CD8-positive, alpha-beta memory T cell (primary cell): Measurements from ENCODE around the gene RASL10A. TPM values are rescaled to one million over a fixed set of nuclear protein-coding genes. Genes with fewer than 3 reads are reported as not detected.

Experiments
- CTCF ChIA-PET: fragments of 350-600 bp; sonication (Branson Sonifier 250); formaldehyde crosslinking; loops from one replicate; lab custom pipeline; 2021; ENCODE audit warnings: antibody characterized with exemption; lab: Charles Lee
- POLR2A ChIA-PET: fragments of 350-600 bp; sonication (Branson Sonifier 250); formaldehyde crosslinking; loops from one replicate; lab custom pipeline; 2021; ENCODE audit warnings: antibody characterized with exemption; lab: Charles Lee
- DNase-seq, 5 donors: peaks; one replicate each; pipeline versions ENCODE4 v3.0.0 to v3.0.0-alpha.2; 2020 to 2022; ENCODE audit warnings: mixed read lengths in 1 of 5
- H3K27ac ChIP-seq: one replicate; pipeline ENCODE4 v1.7.0; 2013; ENCODE audit warnings: low read depth, mild to moderate bottlenecking, low read length, moderate library complexity
- H3K27me3 ChIP-seq: 2 replicates; pipeline ENCODE4 v1.7.0; 2013; ENCODE audit warnings: low read length, mild to moderate bottlenecking; ENCODE audit not compliant: insufficient read depth, poor library complexity, severe bottlenecking
- H3K36me3 ChIP-seq: 2 replicates; pipeline ENCODE4 v1.7.0; 2013; ENCODE audit warnings: mild to moderate bottlenecking, low read length, moderate library complexity; ENCODE audit not compliant: insufficient read depth
- H3K4me1 ChIP-seq: 2 replicates; pipeline ENCODE4 v1.7.0; 2013; ENCODE audit warnings: mild to moderate bottlenecking, low read length, moderate library complexity; ENCODE audit not compliant: insufficient read depth
- H3K4me3 ChIP-seq: 2 replicates; pipeline ENCODE4 v1.7.0; 2013; ENCODE audit warnings: mild to moderate bottlenecking, low read length
- H3K9me3 ChIP-seq: 2 replicates; pipeline ENCODE4 v1.7.0; 2013; ENCODE audit warnings: mild to moderate bottlenecking, low read length
- H3K27ac Mint-ChIP-seq, 8 donors: one replicate each; pipeline ENCODE4 v1.8.0; 2020 to 2021; ENCODE audit warnings: mixed read lengths in 8 of 8, mild to moderate bottlenecking in 6 of 8, inconsistent platforms in 3 of 8, moderate library complexity in 3 of 8
- H3K27me3 Mint-ChIP-seq, 2 donors: one replicate each; pipeline ENCODE4 v1.8.0; 2020 to 2021; ENCODE audit warnings: mixed read lengths in 2 of 2, mild to moderate bottlenecking in 1 of 2, moderate library complexity in 1 of 2
- H3K36me3 Mint-ChIP-seq, 3 donors: one replicate each; pipeline ENCODE4 v1.8.0; 2020 to 2021; ENCODE audit warnings: mixed read lengths in 3 of 3, inconsistent platforms in 1 of 3, mild to moderate bottlenecking in 1 of 3
- H3K4me1 Mint-ChIP-seq, 3 donors: one replicate each; pipeline ENCODE4 v1.8.0; 2020 to 2021; ENCODE audit warnings: mixed read lengths in 3 of 3, inconsistent platforms in 1 of 3, mild to moderate bottlenecking in 1 of 3
- H3K4me3 Mint-ChIP-seq, 7 donors: one replicate each; pipeline ENCODE4 v1.8.0; 2020 to 2021; ENCODE audit warnings: mixed read lengths in 7 of 7, mild to moderate bottlenecking in 6 of 7, moderate library complexity in 4 of 7, inconsistent platforms in 2 of 7
- H3K9me3 Mint-ChIP-seq, 5 donors: one replicate each; pipeline ENCODE4 v1.8.0; 2020 to 2022; ENCODE audit warnings: mixed read lengths in 5 of 5, mild to moderate bottlenecking in 3 of 5, moderate library complexity in 2 of 5, inconsistent platforms in 1 of 5
- polyA plus RNA-seq: library from polyadenylated mRNA; unstranded; fragments of 300-500 nt; fragmentation: Illumina TruSeq; gene quantifications from one replicate; pipeline ENCODE4 v1.2.3, GENCODE V29; 2021
- total RNA-seq, 2 experiments: library from RNA; stranded (reverse); gene quantifications; one replicate each; pipeline ENCODE4 v1.2.3, GENCODE V29; 2021

Gene RASL10A
- total and polyA plus RNA-seq, 3 experiments from 2014 or later, result not detected

- CTCF ChIA-PET, result no interaction called here
These were observed 48.0 kb downstream of the RASL10A start for GRCh38 chr22:29267462-29267857.

DNA sequence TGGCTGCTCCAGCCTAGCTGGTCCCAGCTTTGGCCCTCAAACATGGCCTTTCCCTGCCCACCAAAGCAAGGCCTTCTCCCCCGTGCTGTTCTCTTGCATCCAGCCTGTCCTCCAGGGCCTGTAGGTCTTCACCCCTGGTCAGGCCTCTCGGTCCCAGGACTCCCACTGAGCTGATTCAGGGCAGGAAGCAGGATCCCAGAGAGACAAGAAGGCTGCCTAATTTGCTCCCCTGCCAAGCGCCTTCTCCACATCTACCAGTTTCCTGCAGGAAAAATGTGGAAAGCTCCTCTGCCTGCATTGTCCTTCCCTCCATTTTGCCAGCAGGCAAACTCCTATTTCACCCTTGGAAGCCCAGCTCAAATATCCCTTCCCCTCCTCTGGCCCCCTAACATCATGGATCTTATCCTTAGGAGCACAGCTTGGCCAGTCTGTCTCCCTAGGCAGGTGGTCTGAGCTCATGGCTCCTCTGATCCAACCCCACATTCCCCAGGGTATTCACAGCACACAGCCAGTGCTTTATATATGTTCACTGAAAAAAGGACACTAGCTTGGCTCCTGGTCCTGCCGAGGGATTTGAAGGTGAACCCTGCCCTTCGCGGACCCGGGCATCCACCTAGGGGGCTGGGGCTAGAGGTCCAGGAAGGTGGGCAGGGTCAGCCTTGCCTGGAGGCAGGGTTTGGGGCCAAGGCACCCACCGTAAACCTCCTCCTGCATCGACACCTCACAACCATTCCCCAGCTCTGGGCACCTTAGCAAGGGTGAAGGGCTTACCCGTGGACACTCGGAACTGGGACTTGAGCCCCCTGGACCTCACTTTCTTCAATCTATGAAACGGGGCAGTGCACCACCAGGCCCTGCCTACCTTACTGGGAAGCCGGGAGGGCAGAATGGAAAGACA, 48.7 kb downstream of the RASL10A start:
- Mint-ChIP-seq H3K36me3 (peaks cover 0 to 37% (median 0%) of the 10 kb centered on the region in 3 donors), H3K27me3 (peaks cover 0 to 2% of the 10 kb centered on the region in 2 donors), H3K4me1 (peaks cover 44 to 49% (median 46%) of the 10 kb centered on the region in 3 donors), H3K9me3 (no peaks in the 10 kb centered on the region), H3K27ac (peak overlapping the region; percentile 73 to 100 (median 85)), H3K4me3 (peak overlapping the region; percentile 91 to 100 (median 97))
- no peak for DNase-seq
- Histone ChIP-seq H3K27me3 (no peaks in the 10 kb centered on the region), H3K27ac (peak overlapping the region; percentile 99), H3K9me3 (no peaks in the 10 kb centered on the region), H3K36me3 (no peaks in the 10 kb centered on the region), H3K4me3 (peak overlapping the region; percentile 100), H3K4me1 (peaks cover 39% of the 10 kb centered on the region)
- POLR2A ChIA-PET, result no interaction called here
- CTCF ChIA-PET, result interaction anchor here (1.0 kb wide), 1 partner anchor 21 kb away, joined by 3 read pairs; no protein-coding TSS in a partner anchor

More at GRCh38 chr22:29267462-29267857, 48.0 kb downstream of the RASL10A start:
- Histone ChIP-seq H3K36me3 (peaks cover 3% of the 10 kb centered on the region), H3K4me1 (peaks cover 46% of the 10 kb centered on the region), H3K27me3 (no peaks in the 10 kb centered on the region), H3K4me3 (peak overlapping the region; percentile 100), H3K9me3 (no peaks in the 10 kb centered on the region), H3K27ac (peak overlapping the region; percentile 99)
- H3K36me3 Mint-ChIP-seq, result peaks cover 0 to 43% (median under 1%) of the 10 kb centered on the region in 3 donors
- H3K9me3 Mint-ChIP-seq, result no peaks in the 10 kb centered on the region
- POLR2A ChIA-PET, result no interaction called here
- no peak for DNase-seq
- H3K27me3 Mint-ChIP-seq, result peaks cover 0 to 2% of the 10 kb centered on the region in 2 donors
- peak overlapping the region; percentile 91 to 100 (median 97) for H3K4me3 Mint-ChIP-seq
- H3K4me1 Mint-ChIP-seq, result peaks cover 51 to 55% (median 53%) of the 10 kb centered on the region in 3 donors
- H3K27ac Mint-ChIP-seq, result peak overlapping the region; percentile 96 to 100 (median 99)

DNA sequence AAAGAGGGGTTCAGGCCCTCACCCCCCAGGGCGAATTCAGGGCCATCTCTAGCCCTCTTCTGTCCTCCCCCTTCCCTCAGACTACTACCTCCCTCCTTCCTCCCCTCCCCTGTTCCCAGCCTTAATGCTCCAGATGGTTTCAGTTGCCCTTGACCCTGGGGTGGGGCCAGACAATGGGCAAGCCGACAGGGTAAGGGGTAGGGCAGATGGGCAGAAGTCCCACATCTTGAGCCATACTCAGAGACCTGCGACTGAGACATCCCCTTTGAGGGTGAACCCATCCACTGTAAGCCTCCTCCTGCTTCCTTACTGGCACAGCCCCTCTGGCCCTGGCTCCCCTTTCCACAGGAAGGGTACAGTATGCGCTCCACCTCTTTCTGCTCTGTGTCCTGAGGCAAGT, 49.6 kb downstream of the RASL10A start:
- POLR2A ChIA-PET, result no interaction called here
- Mint-ChIP-seq H3K4me1 (peaks cover 35 to 40% (median 37%) of the 10 kb centered on the region in 3 donors), H3K36me3 (peaks cover 0 to 31% (median 0%) of the 10 kb centered on the region in 3 donors), H3K9me3 (no peaks in the 10 kb centered on the region), H3K4me3 (peak overlapping the region in 5 of 7 donors; percentile 13 to 100 (median 91)), H3K27me3 (peaks cover 0 to 2% of the 10 kb centered on the region in 2 donors), H3K27ac (no peak overlapping the region)
- H3K9me3 ChIP-seq, result no peaks in the 10 kb centered on the region
- DNase-seq, result no peak
- CTCF ChIA-PET, result no interaction called here
- H3K27me3 ChIP-seq, result no peaks in the 10 kb centered on the region
- H3K4me1 ChIP-seq, result peaks cover 30% of the 10 kb centered on the region
- H3K36me3 ChIP-seq, result no peaks in the 10 kb centered on the region
- H3K4me3 ChIP-seq, result no peak overlapping the region
- H3K27ac ChIP-seq, result no peak overlapping the region

- Histone ChIP-seq H3K27ac (no peak overlapping the region), H3K4me1 (peaks cover 24% of the 10 kb centered on the region), H3K27me3 (no peaks in the 10 kb centered on the region), H3K9me3 (no peaks in the 10 kb centered on the region), H3K4me3 (no peak overlapping the region), H3K36me3 (no peaks in the 10 kb centered on the region)
- peaks cover 0 to 2% of the 10 kb centered on the region in 2 donors for H3K27me3 Mint-ChIP-seq
- CTCF ChIA-PET, result no interaction called here
- no peak overlapping the region for H3K27ac Mint-ChIP-seq
- H3K9me3 Mint-ChIP-seq, result no peaks in the 10 kb centered on the region
- no peak for DNase-seq
- POLR2A ChIA-PET, result no interaction called here
- H3K4me1 Mint-ChIP-seq, result peaks cover 29 to 34% (median 31%) of the 10 kb centered on the region in 3 donors
- peak overlapping the region in 1 of 7 donors; percentile 100 for H3K4me3 Mint-ChIP-seq
- peaks cover 0 to 25% (median 0%) of the 10 kb centered on the region in 3 donors for H3K36me3 Mint-ChIP-seq
These were observed 50.2 kb downstream of the RASL10A start for GRCh38 chr22:29265305-29265704.

DNA sequence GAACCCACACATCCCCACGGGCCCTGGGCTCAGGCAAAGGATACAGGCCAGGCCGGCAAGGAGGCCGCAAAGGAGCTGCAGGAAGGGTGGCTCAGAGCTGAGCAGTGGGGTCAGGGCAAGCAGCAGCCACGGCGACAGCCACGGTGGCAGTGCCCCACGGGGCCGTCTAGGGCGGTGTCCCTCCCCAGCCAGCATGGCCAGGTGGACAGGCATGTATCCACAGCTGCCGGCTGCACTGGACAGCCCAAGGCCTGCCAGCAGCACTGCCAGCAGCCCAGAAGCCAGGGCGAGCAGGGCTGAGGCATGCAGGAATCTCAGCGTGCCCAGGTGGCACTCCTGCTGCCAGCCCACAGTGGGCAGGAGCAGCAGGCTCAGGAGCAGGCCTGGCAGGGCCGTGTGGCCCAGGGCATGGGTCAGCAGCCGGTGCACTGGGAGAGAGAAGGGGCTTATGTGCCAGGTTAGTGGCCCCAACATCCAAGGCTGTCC, 51.7 kb downstream of the RASL10A start:
- DNase-seq, result no peak
- H3K9me3 Mint-ChIP-seq, result peaks cover 0 to 1% (median 0%) of the 10 kb centered on the region in 5 donors
- Histone ChIP-seq H3K27me3 (no peaks in the 10 kb centered on the region), H3K27ac (no peak overlapping the region), H3K9me3 (no peaks in the 10 kb centered on the region), H3K4me1 (peaks cover 14% of the 10 kb centered on the region), H3K36me3 (no peaks in the 10 kb centered on the region), H3K4me3 (no peak overlapping the region)
- H3K36me3 Mint-ChIP-seq, result peaks cover 0 to 15% (median 0%) of the 10 kb centered on the region in 3 donors
- ChIA-PET CTCF (no interaction called here), POLR2A (no interaction called here)
- H3K4me3 Mint-ChIP-seq, result no peak overlapping the region
- peaks cover 14 to 20% (median 16%) of the 10 kb centered on the region in 3 donors for H3K4me1 Mint-ChIP-seq
- H3K27me3 Mint-ChIP-seq, result peaks cover 0 to 2% of the 10 kb centered on the region in 2 donors
- no peak overlapping the region for H3K27ac Mint-ChIP-seq

Other genes starting within 250 kb of the RASL10A start
- under 1 TPM; 0.16 to 0.28 TPM for gene KREMEN1, start 242.7 kb downstream of the RASL10A start, total RNA-seq
- not detected for gene KREMEN1, start 242.7 kb downstream of the RASL10A start, polyA plus RNA-seq
- gene EMID1, start 109.8 kb downstream of the RASL10A start, total RNA-seq, result not detected
- gene EMID1, start 109.8 kb downstream of the RASL10A start, polyA plus RNA-seq, result 0.31 TPM
- 10 to 100 TPM; 37.9 to 41.0 TPM for gene RHBDD3, start 47.7 kb downstream of the RASL10A start, total RNA-seq
- gene RHBDD3, start 47.7 kb downstream of the RASL10A start, polyA plus RNA-seq, result 10.4 TPM
- 100 to 1,000 TPM; 312 to 327 TPM for gene EWSR1, start 47.4 kb downstream of the RASL10A start, total RNA-seq
- 219 TPM for gene EWSR1, start 47.4 kb downstream of the RASL10A start, polyA plus RNA-seq
- gene GAS2L1, start 9.0 kb downstream of the RASL10A start, total RNA-seq, result under 1 TPM; 0.61 to 0.71 TPM
- 0.58 TPM for gene GAS2L1, start 9.0 kb downstream of the RASL10A start, polyA plus RNA-seq
- 10 to 100 TPM; 75.0 to 75.1 TPM for gene AP1B1, start 72.9 kb upstream of the RASL10A start, total RNA-seq
- gene AP1B1, start 72.9 kb upstream of the RASL10A start, polyA plus RNA-seq, result 22.9 TPM
- not detected for gene RFPL1, start 122.9 kb upstream of the RASL10A start, total RNA-seq
- gene RFPL1, start 122.9 kb upstream of the RASL10A start, polyA plus RNA-seq, result not detected
- gene NEFH, start 164.5 kb upstream of the RASL10A start, total RNA-seq, result 1 to 10 TPM; 6.3 to 7.1 TPM
- 1.6 TPM for gene NEFH, start 164.5 kb upstream of the RASL10A start, polyA plus RNA-seq
- 10 to 100 TPM; 62.6 to 64.1 TPM for gene THOC5, start 238.1 kb upstream of the RASL10A start, total RNA-seq
- 28.5 TPM for gene THOC5, start 238.1 kb upstream of the RASL10A start, polyA plus RNA-seq